Measurements from ENCODE around the gene CSRNP3. TPM values are rescaled to one million over a fixed set of nuclear protein-coding genes. Genes with fewer than 3 reads are reported as not detected.

CSRNP3 gene
- polyA plus RNA-seq, 2 of the 4 experiments (the other 2 are of a cell fraction) = 0.05 to 0.25 TPM

- H3K4me1 ChIP-seq = no peaks in the 10 kb centered on the region
- FAIRE-seq (no peak), ATAC-seq (peak in 1 of 2 experiments; percentile 39; a peak in 2 of 6 replicates), DNase-seq (ENCODE audit: low read depth in 1 of 2, low spot score in 1 of 2) (no peak)
- no peak overlapping the region for H3K4me3 ChIP-seq
- WGBS (ENCODE audit: missing lambda C conversion rate) = 29% methylated on average over 3 of the region's 3 CpGs
- CTCF ChIA-PET = no interaction called here
- no peaks in the 10 kb centered on the region for H3K9me3 ChIP-seq
- no peak overlapping the region for H3K4me2 ChIP-seq
- no peak overlapping the region for H3K27ac ChIP-seq
- POLR2A ChIA-PET = no interaction called here
- TF ChIP-seq MYC (IDR thresholded peaks at IDR 0.05; ENCODE audit: borderline replicate concordance, low read length) = no peak
- no peak for TF ChIP-seq CEBPB (IDR thresholded peaks at IDR 0.05)
- TF ChIP-seq KDM5A (IDR thresholded peaks at IDR 0.05) = no peak
- TF ChIP-seq RAD21 (conservative IDR thresholded peaks at IDR 0.05 in 1 of 2, IDR thresholded peaks at IDR 0.05 in 1 of 2) = no peak
- no peak for TF ChIP-seq E2F6 (IDR thresholded peaks at IDR 0.05; ENCODE audit: borderline replicate concordance, low read depth)
- TF ChIP-seq RARB (CRISPR knock-in tag; IDR thresholded peaks at IDR 0.05) = no peak
- no peak for TF ChIP-seq FOSL2 (IDR thresholded peaks at IDR 0.05)
- TF ChIP-seq FOSL2 (CRISPR knock-in tag; IDR thresholded peaks at IDR 0.05) = no peak
- TF ChIP-seq ZC3H11A (IDR thresholded peaks at IDR 0.05) = no peak
- TF ChIP-seq TFCP2L1 (CRISPR knock-in tag; IDR thresholded peaks at IDR 0.05) = no peak
- TF ChIP-seq HOXB5 (CRISPR knock-in tag; IDR thresholded peaks at IDR 0.05) = no peak
- no peak for TF ChIP-seq TP53 (CRISPR knock-in tag; IDR thresholded peaks at IDR 0.05)
- no peak for TF ChIP-seq POLR2A (IDR thresholded peaks at IDR 0.05; ENCODE audit: low read length)
- TF ChIP-seq EHF (CRISPR knock-in tag; IDR thresholded peaks at IDR 0.05) = no peak
- no peak for TF ChIP-seq PBX3 (IDR thresholded peaks at IDR 0.05)
- TF ChIP-seq POLR2AphosphoS2 (conservative IDR thresholded peaks at IDR 0.05; ENCODE audit: low read length) = no peak
Observed at GRCh38 chr2:165572151-165572550, 102.7 kb downstream of the CSRNP3 start.

- POLR2A ChIA-PET = no interaction called here
- Histone ChIP-seq H3K27ac (no peak overlapping the region), H3K4me2 (peak overlapping the region; percentile 78), H3K9me3 (no peaks in the 10 kb centered on the region), H3K4me1 (no peaks in the 10 kb centered on the region), H3K4me3 (peak overlapping the region; percentile 40)
- CTCF ChIA-PET = no interaction called here
- 4% methylated on average over 17 of the region's 17 CpGs for WGBS (ENCODE audit: missing lambda C conversion rate)
- TF ChIP-seq ZNF302 (CRISPR knock-in tag; IDR thresholded peaks at IDR 0.05) = no peak
- no peak for TF ChIP-seq HOXB5 (CRISPR knock-in tag; IDR thresholded peaks at IDR 0.05)
- TF ChIP-seq HES2 (IDR thresholded peaks at IDR 0.05) = no peak
- no peak for TF ChIP-seq CTCF (IDR thresholded peaks at IDR 0.05)
- TF ChIP-seq HOXB13 (CRISPR knock-in tag; IDR thresholded peaks at IDR 0.05; ENCODE audit: low read depth) = no peak
- no peak for TF ChIP-seq ZC3H11A (IDR thresholded peaks at IDR 0.05)
- FAIRE-seq = no peak
- peak in 1 of 2 experiments; percentile 29 for DNase-seq (ENCODE audit: low read depth in 1 of 2, low spot score in 1 of 2)
- ATAC-seq = peak; percentile 95 to 97
Observed at GRCh38 chr2:165573534-165574461, 104.3 kb downstream of the CSRNP3 start.
